ENCODE data around the gene AHI1.

AHI1 gene

DNA sequence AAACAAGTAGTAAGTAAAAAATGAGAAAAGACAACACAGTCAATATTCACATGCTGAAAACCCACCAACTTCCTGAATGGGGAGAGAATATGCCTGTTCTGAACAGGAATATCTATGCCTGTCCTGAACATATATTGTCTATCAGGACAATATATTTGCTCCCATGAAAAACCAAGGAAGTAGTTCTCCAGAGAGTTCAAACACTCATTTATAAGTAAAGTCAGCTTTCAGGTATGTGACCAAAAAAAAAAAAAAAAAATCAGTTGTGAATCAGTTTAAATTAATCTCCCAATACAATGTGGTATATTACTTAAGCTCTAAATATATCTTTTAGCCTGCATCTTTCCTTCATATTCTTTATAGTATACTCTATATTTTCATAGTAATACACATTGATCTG is 197.0 kb downstream of the AHI1 start:
- no peak for DNase-seq (ENCODE audit: low read depth, low spot score)

DNA sequence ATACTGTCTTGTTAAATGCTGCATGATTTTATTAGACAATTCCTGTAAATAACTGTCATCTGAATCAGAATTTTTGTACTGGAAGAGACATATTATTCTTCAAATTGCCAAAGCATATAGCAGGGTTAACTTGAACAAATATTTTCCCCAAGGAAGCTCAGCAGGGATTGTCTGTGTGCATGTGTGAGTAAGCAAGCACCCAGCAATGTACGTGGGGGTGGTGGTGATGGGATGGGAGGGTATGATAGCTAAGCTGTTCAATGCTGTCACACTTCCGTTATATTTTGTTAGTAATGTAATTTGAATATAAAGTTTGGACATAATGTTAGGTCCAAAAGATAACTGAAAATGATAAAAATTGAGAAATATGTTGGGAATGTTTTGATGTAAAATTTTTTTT is 198.3 kb downstream of the AHI1 start:
- DNase-seq (ENCODE audit: low read depth, low spot score) = no peak

DNA sequence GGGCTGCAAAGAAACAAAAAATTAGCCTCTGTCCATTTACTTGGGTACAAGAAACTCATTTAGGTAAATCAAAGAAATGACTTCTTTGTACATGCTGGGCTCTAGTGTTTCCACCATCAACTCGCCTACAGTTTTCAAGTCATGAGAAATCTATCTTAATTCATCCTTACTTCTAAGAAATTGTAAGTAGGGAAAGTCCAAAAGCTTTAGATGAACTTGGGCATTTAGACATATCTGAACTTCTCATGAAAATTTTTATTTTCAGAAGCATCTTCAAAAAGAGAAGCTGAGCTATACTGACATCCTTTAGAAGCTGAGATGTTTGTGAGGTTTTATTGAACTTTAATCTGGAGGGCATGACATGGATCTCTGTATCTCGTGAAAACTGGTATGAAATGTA is 199.1 kb downstream of the AHI1 start:
- DNase-seq (ENCODE audit: low read depth, low spot score) = no peak

DNA sequence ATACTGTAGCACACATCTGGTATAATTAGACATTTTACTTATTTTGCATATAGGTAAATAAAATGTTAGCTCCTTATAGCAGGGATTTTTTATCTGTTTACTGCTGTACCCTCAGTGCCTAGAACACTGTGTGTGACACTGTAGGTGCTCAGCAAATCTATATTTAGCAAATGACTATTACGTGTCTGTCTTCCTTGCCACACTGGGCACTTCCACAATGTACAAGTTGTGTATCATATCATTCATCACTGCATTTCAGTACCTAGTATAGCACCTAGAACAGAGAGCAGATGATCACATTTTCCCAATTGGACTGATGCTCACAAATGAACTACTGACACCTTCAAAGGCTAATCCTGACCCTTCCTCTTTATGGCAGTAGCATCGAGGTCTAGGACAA is 200.8 kb downstream of the AHI1 start:
- DNase-seq (ENCODE audit: low read depth, low spot score) = no peak

DNA sequence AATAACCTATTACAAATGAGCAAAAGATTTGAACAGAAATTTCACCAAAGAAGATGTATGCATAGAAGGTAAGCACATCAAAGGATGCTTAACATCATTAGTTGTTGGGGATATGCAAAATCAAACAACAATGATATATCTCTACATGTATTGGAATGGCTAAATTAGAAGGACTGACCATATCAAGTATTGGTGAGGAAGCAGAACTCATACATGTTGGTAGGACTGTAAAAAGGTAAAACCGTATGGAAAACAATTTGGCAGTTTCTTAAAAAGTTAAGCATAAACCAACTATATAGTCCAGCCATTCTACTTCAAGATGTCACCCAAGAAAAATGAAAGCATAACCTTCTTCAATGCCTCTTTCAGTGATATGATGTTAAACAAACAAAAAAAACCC is 202.5 kb downstream of the AHI1 start:
- no peak for DNase-seq (ENCODE audit: low read depth, low spot score)

DNA sequence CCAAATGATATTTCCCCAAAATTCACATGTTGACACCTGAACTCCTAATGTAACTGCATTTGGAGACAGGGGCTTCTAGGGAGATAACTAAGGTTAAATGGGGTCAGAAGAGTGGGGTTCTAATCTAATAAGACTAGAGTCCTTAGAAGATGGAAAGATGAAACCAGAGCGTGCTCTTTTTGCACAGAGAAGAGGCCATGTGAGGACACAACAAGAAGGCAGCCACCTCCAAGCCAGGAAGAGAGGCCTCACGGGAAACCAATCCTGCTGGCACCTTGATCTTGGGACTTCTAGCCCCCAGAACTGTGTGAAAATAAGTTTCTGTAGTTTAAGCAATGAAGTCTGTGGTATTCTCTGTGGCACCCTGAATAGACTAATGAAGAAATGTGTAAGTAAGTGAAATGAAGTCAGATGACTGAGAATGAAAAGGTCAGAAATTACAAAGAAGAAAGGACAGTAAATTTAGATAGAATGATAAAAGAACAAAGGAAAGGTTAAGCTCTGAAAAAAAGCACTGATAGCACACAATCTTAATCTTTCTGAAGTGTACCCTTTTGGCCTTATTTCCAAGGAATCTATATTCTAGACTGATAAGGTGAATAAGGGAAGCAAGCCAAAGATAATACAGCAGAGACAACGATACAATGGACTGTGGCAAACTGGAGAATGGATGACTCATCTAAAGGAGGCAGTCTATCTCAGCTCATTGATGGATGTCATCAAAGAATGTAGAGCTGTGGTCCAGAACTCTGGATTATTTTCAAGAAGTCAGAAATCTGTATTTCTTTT is 206.1 kb downstream of the AHI1 start:
- peak; percentile 64 for DNase-seq (ENCODE audit: low read depth, low spot score)

DNA sequence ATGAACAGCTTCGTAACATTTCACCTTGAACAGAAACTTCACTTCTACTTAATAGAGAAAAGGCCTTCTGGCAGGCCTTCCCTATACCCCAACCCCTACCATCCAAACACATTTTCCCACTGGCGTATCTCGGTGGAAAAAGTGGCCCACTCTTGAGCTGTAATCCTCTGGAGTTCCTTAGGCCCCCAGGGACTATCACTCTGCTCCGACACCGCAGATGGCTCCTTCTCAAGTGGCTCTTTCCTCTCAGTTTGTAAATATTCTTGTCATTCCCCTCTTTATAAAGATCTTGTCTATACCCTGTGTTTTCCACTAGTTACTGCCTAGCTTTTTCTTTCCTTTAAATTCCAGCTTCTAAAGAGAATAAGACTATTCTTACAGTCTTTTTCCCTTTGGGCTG is 207.7 kb downstream of the AHI1 start:
- DNase-seq (ENCODE audit: low read depth, low spot score) = no peak

DNA sequence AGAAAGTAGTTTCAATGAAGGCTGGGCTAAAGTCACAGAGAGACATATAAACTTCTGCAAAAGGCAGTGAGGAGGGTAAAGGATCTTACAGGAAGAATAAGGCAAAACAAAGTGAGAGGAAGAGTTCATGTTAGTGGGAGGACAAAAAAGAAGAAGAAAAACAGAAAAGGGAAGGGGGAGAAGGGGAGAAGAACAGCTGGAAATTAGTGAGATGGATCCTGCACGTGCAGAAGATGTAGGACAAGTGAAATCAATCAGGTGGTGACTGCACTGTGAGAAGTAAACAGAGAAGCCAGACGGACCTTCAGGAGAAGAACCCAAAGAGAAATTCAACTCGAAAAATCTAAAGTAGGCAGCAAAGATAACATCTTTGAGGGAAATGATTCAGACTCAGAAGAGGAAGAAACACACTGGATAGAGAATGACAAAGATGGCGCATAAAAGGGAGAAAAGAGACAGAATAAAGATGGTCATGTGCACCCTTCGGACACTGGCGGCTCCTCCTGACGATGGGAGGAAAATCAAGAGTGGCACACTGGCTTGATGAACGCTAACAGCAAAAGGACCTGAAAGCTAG is 210.5 kb downstream of the AHI1 start:
- no peak for DNase-seq (ENCODE audit: low read depth, low spot score)

DNA sequence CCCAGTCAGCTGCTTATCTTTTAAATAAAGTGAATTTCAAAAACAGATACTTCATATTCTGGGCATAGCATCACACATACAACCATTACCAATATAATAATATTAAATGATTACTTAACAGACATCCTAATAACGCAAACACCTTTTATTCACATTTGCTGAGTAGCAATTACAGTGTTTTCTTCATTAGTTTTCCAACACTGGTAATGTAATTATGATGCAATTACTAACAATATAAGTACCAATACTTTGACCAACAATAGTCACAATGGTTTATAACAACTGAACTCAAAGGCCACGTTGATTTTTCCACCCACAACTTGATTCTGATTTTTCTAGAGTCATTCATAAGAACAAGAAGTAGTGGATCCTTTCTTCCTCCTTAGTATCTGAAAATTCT is 212.4 kb downstream of the AHI1 start:
- DNase-seq (ENCODE audit: low read depth, low spot score) = no peak

DNA sequence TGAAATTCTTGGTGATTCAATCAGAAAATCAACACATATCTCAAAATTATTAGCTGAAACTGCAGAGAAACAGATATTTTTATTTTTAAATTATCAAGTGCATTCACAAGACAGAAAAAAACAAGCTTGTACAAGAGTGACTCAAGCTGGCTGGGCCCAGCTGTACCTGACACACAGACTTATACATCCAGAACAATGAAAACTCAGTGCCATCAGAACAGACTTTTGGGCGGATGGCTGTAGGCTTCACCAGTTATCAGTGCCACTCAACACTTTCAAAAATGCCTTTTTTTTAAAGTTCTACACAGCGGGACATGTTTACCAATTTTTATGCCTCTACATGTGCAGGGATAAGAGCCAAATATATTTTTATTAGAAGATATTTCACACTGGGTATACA is 213.6 kb downstream of the AHI1 start:
- no peak for DNase-seq (ENCODE audit: low read depth, low spot score)

DNA sequence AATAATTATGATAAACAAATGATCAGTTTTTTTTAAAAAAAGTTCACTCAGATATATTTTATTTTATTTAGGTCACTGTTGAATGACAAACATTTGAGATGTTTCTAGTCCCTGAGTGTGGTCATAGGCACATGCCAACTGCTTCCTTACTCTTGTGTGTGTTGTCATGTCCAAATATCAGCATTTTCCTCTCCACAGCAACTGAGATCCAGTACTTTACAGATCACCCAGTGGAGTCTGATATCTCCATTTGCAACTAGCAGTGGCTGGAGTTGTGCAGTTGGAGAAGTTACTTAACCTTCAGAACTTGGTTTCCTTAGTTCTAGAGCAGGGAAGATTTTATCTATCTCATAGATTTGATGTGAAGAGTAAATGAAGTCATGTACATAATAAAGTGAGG is 215.1 kb downstream of the AHI1 start:
- DNase-seq (ENCODE audit: low read depth, low spot score) = no peak

DNA sequence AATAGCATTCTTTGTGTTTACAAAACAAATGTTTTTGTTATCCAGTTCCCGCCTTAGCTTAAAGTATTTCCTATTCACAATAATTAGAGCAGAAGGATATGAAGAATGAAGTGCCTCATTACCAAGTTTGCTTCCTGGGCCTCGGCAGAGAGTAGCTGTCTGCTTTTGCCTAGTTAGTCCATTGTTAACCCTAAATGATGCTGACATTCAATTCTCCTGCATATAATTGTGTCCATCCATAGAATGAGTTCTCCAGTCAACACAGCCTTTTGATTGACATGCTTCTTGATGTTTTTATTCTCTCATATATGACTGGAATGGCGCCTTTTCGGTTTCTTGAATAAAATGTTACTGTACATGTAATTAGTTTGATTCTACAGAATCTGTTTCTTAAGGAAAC is 215.6 kb downstream of the AHI1 start:
- DNase-seq (ENCODE audit: low read depth, low spot score) = no peak

DNA sequence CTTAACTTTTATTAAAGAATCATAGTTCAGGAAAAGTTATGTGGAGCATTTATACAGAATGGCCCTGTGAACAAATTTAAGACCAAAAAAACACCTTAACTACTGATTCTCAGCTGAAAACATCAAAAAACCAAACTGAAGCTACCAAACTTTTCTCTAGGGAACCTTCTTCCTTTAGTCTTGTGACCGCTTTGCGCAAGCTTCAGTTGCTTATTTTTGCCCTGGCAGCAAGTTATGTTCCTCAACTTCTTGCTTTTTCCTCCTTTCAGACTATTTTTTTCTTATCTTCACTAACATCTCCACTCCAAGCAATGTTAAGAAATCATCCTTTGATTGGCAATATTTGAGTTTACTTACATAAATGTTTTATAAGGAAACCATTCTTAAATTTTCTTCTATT is 216.3 kb downstream of the AHI1 start:
- no peak for DNase-seq (ENCODE audit: low read depth, low spot score)

DNA sequence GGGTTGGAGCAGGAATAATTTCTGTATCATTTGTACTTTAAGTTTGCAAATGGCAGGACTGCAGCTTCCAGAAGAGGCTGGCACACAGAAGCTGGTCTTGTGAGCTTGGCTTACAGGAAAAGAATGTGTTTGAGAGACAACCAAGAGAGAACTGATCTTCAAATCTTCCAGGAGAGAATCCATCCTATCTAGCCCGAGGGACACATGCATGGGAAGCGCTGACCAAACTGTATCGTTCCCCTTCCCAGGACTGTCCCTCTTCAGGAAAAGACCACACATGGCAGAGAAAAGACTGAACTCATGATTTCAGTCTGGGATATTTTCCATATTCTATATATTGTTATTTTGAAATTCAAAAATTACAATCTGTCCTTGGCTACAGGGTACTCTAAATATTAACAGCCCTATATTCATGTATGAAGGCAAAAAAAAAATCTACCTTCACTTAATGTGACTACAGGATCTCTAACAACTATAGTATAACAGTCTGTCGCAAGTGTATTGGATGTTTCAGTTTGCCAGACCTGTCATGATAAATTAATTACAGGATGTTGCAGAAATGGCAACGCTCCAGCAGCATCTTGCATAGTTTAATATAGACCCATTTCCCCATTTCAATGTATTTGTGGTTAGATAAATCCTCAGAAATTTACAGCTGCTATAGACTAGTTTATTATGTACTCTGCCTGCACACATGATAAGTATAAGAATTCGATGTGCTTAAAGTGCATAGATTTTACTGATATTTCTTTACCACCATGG is 217.0 kb downstream of the AHI1 start:
- DNase-seq (ENCODE audit: low read depth, low spot score) = no peak

DNA sequence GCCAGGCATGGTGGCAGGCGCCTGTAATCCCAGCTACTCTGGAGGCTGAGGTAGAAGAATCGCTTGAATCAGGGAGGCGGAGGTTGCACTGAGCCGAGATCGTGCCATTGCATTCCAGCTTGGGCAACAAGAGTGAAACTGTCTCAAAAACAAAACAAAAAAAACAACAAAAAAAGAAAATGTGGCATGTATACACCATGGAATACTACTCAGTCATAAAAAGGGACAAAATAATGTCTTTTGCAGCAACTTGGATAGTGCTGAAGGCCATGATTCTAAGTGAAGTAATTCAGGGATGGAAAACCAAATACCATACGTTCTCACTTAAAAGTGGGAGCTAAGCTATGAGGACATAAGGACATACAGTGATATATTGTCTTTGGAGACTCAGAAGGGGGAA is 220.1 kb downstream of the AHI1 start:
- DNase-seq (ENCODE audit: low read depth, low spot score) = no peak

DNA sequence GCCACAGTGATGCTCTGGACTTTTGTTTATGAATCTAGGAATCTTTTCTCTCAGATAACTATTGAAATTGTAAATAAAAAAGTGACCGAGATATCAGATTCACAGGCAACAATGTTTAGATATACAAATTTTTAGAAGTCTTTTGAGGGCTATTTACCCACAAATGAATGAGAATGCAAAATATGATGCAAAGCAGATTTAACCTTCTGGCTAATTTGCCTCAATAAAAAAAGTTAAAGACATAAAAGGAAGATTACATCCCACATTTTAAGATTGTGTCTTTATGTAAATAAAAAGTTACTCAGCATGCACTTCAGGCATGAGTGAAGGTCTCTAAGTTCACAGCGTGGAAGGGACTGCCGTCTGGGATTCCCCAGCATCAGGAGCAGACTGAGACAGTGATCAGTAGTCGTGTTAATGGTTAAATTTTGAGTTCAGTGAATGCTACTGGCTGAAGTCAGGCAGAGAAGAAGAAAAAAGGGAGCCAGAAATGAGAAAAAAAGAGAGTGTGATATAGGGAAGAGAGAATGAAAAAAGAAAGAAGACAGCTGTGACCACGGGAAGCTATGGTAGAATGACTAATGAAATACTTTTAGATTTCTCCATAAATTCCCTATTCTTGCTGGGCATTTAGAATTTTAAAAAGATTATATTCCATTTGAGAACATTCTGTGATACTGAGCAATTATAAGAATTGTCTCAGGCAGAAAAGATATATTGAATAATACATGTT is 222.8 kb downstream of the AHI1 start:
- DNase-seq (ENCODE audit: low read depth, low spot score) = no peak

DNA sequence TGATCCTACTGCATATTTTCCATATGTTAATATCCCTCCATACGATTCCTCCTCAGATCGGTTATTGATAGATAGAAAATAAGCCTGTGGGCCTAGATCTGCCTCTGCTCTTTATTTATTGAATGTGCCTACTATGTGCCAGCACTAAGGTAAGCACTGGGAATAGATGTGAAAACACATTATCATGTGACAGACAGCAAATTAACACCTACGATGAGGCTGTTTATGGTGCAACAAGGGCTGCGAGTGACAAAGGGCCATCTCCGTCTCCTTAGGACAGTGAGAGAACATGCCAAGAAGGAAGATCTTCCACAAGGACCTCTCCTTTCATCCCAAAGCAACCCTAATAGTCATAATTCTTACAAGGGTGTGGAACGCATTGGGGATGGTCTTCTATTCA is 225.9 kb downstream of the AHI1 start:
- DNase-seq (ENCODE audit: low read depth, low spot score) = no peak

DNA sequence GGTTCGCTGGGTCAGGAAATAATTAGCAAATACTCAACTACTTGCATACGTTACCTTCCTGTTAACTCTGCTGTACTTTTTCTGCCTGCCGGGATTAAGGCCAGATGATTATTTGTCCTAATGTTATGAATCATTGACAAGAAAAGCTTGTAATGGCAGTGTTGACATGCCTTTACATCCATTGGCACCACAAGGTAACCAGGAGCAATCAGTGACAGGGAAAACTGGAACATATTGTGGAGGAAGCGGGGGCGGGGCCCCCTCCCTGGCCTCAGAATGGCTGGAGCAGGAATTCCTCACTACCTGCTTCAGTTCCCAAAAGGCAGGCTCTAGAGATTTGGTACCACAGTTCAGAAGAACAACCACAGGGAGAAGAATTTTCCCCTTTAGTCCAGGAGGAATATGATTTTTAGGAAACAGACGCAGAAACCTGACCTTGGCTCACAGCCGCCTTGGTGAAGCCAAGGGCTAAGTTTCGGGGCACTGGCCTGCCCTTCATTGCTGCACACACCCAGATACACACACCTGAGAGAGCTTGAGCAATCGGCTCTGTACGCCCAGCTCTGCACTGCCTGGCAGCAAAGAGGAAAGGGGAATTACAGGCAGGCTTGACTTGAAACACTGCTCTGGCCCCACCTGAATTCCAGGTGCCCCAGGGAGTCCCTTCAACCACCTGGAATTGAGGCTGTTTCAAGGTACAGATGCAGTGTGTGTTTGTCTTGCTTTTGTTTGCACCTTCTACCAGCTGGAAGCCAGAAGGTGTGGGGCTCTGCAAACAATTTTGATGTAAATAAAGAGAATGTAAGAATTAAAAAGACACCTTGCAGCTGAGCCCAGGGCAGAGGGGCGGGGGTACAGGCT is 226.6 kb downstream of the AHI1 start:
- DNase-seq (ENCODE audit: low read depth, low spot score) = peak; percentile 16

DNA sequence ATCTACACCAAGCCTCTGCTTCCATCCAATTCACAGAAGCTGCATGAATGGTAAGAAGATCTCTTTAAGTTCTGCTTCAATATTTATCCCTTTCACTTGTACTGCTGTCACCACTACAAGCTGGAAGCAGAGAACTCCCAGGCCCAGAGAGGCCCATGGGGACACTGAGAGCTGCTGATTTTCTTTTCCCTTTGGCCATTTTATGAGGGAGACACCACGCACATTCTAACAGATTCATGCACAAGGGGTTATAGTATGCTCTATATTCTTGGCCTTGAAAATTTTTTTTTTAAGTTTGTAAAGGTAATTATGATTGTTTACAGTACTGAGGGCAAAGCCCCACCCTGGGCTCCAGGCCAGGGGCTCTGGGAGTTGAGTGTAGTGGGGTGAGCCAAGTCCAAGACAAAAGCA is 228.1 kb downstream of the AHI1 start:
- no peak for DNase-seq (ENCODE audit: low read depth, low spot score)

DNA sequence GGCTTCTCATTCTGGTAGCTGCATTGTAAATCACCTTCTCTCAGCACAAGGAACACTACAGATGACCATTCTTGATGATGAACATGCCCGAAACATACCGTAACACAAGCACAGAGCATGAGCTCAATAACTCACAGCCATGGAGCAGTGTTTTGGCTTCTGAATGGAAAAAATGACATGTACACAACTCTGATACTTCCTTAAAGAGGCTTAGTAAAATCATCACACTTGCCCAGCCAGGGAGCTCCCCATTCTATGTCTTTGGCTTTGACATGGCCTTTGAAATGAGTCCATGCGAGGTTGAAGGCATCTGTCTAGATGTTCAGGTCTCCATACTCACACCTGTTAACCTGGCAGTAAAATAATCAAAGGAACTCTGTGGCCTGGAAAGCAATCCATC is 228.8 kb downstream of the AHI1 start:
- no peak for DNase-seq (ENCODE audit: low read depth, low spot score)

DNA sequence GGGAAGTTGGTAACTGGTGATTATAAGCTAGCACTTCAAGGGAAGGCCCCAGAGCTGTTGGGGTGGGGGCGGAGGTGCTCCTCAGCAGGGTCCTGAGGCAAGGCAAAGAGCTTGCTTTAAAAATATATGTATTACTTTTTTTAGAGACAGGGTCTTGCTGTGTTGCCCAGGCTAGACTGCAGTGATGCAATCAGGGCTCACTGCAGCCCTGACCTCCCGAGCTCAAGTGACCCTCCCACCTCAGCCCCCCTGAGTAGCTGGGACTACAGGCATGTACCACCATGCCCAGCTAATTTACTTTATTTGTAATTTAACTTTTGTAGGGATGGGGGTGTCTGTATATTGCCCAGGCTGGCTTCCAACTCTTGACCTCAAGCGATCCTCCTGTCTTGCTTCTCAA is 229.3 kb downstream of the AHI1 start:
- DNase-seq (ENCODE audit: low read depth, low spot score) = no peak

Data from astrocyte of the hippocampus (primary cell).